Osteocyte (in vitro differentiated cells): ENCODE data around the gene IFITM2. TPM values are rescaled to one million over a fixed set of nuclear protein-coding genes. Genes with fewer than 3 reads are reported as not detected.
A peak's percentile ranks its signal among the peaks of the same experiment; 100 is the strongest.

Experiments used
- DNase-seq: peaks from one replicate; pipeline ENCODE4 v3.0.0; 2021; ENCODE audit warnings: mixed read lengths; ENCODE audit not compliant: unreplicated experiment; ENCODE audit errors: extremely low spot score
- H3K27ac Mint-ChIP-seq: one replicate; pipeline ENCODE4 v1.8.0; 2021; ENCODE audit warnings: mild to moderate bottlenecking, mixed read lengths; ENCODE audit not compliant: unreplicated experiment
- H3K27me3 Mint-ChIP-seq: one replicate; pipeline ENCODE4 v1.8.0; 2021; ENCODE audit warnings: mixed read lengths; ENCODE audit not compliant: unreplicated experiment
- H3K36me3 Mint-ChIP-seq: one replicate; pipeline ENCODE4 v1.8.0; 2021; ENCODE audit warnings: mixed read lengths; ENCODE audit not compliant: unreplicated experiment
- H3K4me1 Mint-ChIP-seq: one replicate; pipeline ENCODE4 v1.8.0; 2021; ENCODE audit warnings: mixed read lengths; ENCODE audit not compliant: unreplicated experiment
- H3K4me3 Mint-ChIP-seq: one replicate; pipeline ENCODE4 v1.8.0; 2021; ENCODE audit warnings: mild to moderate bottlenecking, moderate library complexity, mixed read lengths; ENCODE audit not compliant: unreplicated experiment
- H3K9me3 Mint-ChIP-seq: one replicate; pipeline ENCODE4 v1.8.0; 2021; ENCODE audit warnings: mixed read lengths; ENCODE audit not compliant: unreplicated experiment
- total RNA-seq: library from RNA; stranded (reverse); gene quantifications from 2 replicates; pipeline ENCODE4 v1.2.1, GENCODE V29; 2021
- TF ChIP-seq, protein P1 (sequence below): fragments of 200-600 bp; sonication (generic); IDR thresholded peaks from 2 replicates; pipeline ENCODE4 v1.5.0; 2021; ENCODE audit warnings: antibody characterized with exemption, mild to moderate bottlenecking, moderate library complexity

Gene IFITM2
- total RNA-seq, 1 donor from 2014 or later: 698 TPM

DNA sequence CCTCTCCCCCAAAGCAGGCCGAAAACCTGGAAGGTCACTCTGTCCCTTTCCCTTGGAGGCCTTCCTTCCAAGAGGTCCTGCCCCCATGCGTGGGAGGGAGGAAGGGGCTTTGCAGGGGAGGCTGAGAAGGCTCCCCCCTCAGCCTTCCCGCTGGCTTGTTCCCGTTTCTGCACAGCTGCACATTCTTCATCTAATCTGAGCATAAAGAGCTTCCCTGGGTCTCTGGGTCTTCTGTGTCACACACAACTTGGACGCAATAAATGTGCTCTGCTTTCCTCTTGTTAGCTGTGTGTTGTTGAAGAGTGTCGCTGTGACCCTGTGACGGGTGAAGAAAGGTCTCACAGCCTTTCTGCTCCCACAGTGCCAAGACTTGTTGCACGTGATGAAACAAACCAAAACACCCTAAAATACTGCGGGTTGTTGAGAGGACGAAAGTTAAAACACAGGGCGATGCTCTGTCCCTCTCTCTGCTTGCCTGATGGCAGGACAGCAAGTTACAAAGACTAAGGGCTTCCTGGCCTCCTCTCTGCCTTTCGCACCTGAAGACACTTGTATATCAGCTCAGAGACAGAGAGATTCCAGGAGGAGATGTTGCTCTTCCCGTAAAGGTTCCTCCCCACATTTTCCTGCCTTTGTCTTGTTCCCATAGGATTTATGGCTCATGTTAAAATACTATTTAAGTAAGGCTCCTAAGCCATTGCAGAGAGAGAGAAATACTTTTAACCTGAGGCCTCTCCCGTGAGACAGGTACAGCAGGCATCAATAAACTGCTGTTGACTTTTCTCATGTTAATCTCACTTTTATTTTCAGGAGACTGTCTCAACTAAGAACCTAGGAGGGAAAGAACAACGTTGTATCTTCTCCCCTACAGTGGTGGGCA, 28.4 kb downstream of the IFITM2 start:
- TF ChIP-seq, protein P1, sequence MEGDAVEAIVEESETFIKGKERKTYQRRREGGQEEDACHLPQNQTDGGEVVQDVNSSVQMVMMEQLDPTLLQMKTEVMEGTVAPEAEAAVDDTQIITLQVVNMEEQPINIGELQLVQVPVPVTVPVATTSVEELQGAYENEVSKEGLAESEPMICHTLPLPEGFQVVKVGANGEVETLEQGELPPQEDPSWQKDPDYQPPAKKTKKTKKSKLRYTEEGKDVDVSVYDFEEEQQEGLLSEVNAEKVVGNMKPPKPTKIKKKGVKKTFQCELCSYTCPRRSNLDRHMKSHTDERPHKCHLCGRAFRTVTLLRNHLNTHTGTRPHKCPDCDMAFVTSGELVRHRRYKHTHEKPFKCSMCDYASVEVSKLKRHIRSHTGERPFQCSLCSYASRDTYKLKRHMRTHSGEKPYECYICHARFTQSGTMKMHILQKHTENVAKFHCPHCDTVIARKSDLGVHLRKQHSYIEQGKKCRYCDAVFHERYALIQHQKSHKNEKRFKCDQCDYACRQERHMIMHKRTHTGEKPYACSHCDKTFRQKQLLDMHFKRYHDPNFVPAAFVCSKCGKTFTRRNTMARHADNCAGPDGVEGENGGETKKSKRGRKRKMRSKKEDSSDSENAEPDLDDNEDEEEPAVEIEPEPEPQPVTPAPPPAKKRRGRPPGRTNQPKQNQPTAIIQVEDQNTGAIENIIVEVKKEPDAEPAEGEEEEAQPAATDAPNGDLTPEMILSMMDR: no peak
- Mint-ChIP-seq H3K9me3 (no peaks in the 10 kb centered on the region), H3K27me3 (peaks cover 5% of the 10 kb centered on the region), H3K4me3 (peak overlapping the region; percentile 23), H3K27ac (peak overlapping the region; percentile 97), H3K4me1 (peaks cover 47% of the 10 kb centered on the region), H3K36me3 (no peaks in the 10 kb centered on the region)
- no peak for DNase-seq

DNA sequence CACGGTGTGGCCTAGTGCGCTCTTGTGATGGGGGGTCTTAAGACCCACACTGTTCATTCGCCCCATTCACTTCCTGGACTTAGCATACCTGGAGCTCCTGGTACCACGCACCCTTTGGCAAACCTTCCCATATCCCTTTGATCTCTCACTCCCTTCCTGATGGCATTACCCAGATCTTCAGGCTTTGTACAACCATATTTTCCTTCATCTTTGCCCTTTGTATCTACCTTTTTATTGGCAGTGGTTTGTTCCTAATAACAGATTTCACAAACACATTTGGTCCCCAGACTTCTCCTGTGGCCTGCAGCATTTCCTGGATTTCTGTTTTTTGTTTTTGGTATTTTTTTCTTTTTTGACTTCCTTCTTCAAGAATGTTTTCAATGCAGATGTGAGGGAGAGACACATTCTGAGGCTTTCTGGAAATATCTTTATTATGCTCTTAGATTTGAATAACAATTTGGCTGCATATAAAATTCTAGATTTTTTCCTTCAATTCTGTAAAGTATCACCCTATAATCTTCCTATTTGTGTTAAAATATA, 29.1 kb downstream of the IFITM2 start:
- H3K36me3 Mint-ChIP-seq: no peaks in the 10 kb centered on the region
- peak overlapping the region; percentile 15 for H3K4me3 Mint-ChIP-seq

DNA sequence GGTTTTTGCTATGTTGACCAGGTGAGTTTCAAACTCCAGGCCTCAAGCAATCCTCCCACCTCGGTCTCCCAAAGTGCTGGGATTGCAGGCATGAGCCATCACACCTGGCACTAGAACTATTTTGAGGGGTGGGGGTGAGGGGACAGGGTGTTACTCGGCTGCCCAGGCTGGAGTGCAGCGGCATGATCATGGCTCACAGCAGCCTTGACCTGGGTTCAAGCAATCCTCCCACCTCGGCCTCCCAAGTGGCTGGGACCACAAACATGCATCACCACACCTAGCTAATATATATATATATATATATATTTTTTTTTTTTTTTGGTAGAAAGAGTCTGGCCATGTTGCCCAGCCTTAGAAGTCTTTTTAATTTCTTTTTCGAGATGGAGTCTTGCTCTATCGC, 30.1 kb downstream of the IFITM2 start:
- peak overlapping the region; percentile 97 for H3K27ac Mint-ChIP-seq
- peaks cover 48% of the 10 kb centered on the region for H3K4me1 Mint-ChIP-seq
- no peak overlapping the region for H3K4me3 Mint-ChIP-seq
- H3K9me3 Mint-ChIP-seq: no peaks in the 10 kb centered on the region
- TF ChIP-seq, protein P1: no peak
- DNase-seq: no peak
- no peaks in the 10 kb centered on the region for H3K36me3 Mint-ChIP-seq
- peaks cover 5% of the 10 kb centered on the region for H3K27me3 Mint-ChIP-seq

More for the DNA sequence above, 29.1 kb downstream of the IFITM2 start:
- no peak for DNase-seq
- Mint-ChIP-seq H3K9me3 (no peaks in the 10 kb centered on the region), H3K27me3 (peaks cover 5% of the 10 kb centered on the region), H3K27ac (peak overlapping the region; percentile 97), H3K4me1 (peaks cover 44% of the 10 kb centered on the region)
- TF ChIP-seq, protein P1: no peak

DNA sequence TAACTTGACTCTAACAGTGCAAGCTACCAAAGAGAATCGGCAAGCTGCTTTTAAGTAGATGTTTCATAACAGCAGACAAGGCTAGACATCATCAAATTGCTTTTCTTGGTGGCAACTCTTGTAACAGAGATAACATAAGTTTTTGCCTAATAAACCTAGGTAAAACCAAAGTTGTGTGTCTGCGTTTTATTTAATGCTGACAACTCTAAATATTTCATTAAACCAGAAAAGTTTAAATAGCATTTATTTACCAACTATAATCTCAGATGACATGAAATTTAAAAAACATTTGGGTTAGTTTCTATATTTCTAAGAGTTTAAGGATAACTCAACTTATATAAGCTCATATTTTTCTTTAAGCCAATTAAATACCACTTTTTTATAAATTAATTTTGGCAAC, 32.3 kb downstream of the IFITM2 start:
- no peak for DNase-seq
- TF ChIP-seq, protein P1: no peak
- peaks cover 5% of the 10 kb centered on the region for H3K27me3 Mint-ChIP-seq
- no peaks in the 10 kb centered on the region for H3K36me3 Mint-ChIP-seq
- peaks cover 33% of the 10 kb centered on the region for H3K4me1 Mint-ChIP-seq
- no peak overlapping the region for H3K27ac Mint-ChIP-seq
- no peaks in the 10 kb centered on the region for H3K9me3 Mint-ChIP-seq
- H3K4me3 Mint-ChIP-seq: no peak overlapping the region
